Activated naive CD8-positive, alpha-beta T cell treated with anti-CD3 and anti-CD28 coated beads for 36 hours (primary cell): Measurements from ENCODE around the gene CLCF1. TPM values are rescaled to one million over a fixed set of nuclear protein-coding genes. Genes with fewer than 3 reads are reported as not detected.

ENCODE experiments used
- DNase-seq: peaks from one replicate; pipeline ENCODE4 v3.0.0; 2021
- H3K27ac Mint-ChIP-seq: one replicate; pipeline ENCODE4 v1.8.0; 2022; ENCODE audit warnings: mild to moderate bottlenecking, moderate library complexity, mixed read lengths
- H3K27me3 Mint-ChIP-seq: one replicate; pipeline ENCODE4 v1.8.0; 2022; ENCODE audit warnings: mild to moderate bottlenecking, mixed read lengths
- H3K36me3 Mint-ChIP-seq: one replicate; pipeline ENCODE4 v1.8.0; 2021; ENCODE audit warnings: mild to moderate bottlenecking, mixed read lengths
- H3K4me1 Mint-ChIP-seq: one replicate; pipeline ENCODE4 v1.8.0; 2021; ENCODE audit warnings: mixed read lengths
- H3K4me3 Mint-ChIP-seq: one replicate; pipeline ENCODE4 v1.8.0; 2022; ENCODE audit warnings: mild to moderate bottlenecking, moderate library complexity, mixed read lengths
- H3K9me3 Mint-ChIP-seq: one replicate; pipeline ENCODE4 v1.8.0; 2022; ENCODE audit warnings: mixed read lengths
- total RNA-seq, 2 experiments: library from RNA; stranded (reverse); gene quantifications; one replicate each; pipeline ENCODE4 v1.2.3, GENCODE V29; 2021

CLCF1 gene
- total RNA-seq, 2 experiments from 2014 or later: 0.31 to 0.56 TPM

DNA sequence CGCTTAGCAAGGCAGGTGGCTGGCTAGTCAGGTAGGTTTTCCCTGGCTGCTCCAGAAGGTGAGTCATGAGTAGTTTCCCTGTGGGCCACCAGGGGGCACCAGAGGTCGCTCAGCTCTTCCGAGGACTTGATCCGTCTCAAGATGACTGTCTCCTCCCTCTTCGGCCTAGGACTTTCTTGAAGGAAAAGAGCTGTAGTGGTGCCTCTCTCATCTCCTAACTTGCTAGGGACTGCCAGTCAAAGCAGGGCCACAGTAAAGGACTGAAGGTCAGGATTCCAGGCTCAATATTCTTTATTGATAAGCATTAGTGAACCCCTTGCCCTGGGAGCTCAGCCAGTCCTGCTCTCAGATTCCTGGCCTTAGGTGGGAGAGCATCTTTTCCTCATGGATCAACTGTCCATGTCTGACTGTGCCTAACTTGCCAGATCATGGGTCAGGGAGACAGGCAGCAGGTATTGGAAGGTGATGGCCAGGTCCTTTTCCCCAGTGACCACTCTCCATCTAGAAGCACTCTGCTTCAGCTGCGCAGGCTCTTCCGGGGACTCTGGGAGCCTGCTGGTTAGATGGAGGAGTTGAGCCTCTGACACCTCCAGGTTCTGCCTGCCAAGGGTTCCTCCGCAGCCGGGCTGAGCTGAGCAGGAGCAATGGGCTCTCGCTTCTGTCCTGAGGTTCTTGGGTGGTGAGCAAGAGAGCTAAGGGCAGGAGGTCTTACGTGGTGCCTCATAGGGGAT lies 22.0 kb downstream of the CLCF1 start:
- DNase-seq: peak; percentile 65
- H3K9me3 Mint-ChIP-seq: no peaks in the 10 kb centered on the region
- H3K4me3 Mint-ChIP-seq: peak overlapping the region; percentile 22
- H3K27ac Mint-ChIP-seq: peak overlapping the region; percentile 57
- no peaks in the 10 kb centered on the region for H3K27me3 Mint-ChIP-seq
- H3K4me1 Mint-ChIP-seq: peaks cover 41% of the 10 kb centered on the region
- no peaks in the 10 kb centered on the region for H3K36me3 Mint-ChIP-seq

GRCh38 chr11:67349928-67350465 lies 23.4 kb downstream of the CLCF1 start:
- Mint-ChIP-seq H3K9me3 (no peaks in the 10 kb centered on the region), H3K4me3 (no peak overlapping the region), H3K27ac (peak overlapping the region; percentile 12), H3K36me3 (no peaks in the 10 kb centered on the region), H3K27me3 (no peaks in the 10 kb centered on the region), H3K4me1 (peaks cover 54% of the 10 kb centered on the region)
- DNase-seq: no peak

- no peaks in the 10 kb centered on the region for H3K9me3 Mint-ChIP-seq
- H3K4me1 Mint-ChIP-seq: peaks cover 53% of the 10 kb centered on the region
- no peaks in the 10 kb centered on the region for H3K27me3 Mint-ChIP-seq
- no peak for DNase-seq
- H3K36me3 Mint-ChIP-seq: no peaks in the 10 kb centered on the region
- H3K4me3 Mint-ChIP-seq: no peak overlapping the region
- H3K27ac Mint-ChIP-seq: peak overlapping the region; percentile 12
Observed at GRCh38 chr11:67349457-67349856, 23.9 kb downstream of the CLCF1 start.

GRCh38 chr11:67349036-67349435 lies 24.4 kb downstream of the CLCF1 start:
- no peak overlapping the region for H3K4me3 Mint-ChIP-seq
- H3K4me1 Mint-ChIP-seq: peaks cover 52% of the 10 kb centered on the region

GRCh38 chr11:67347964-67348749 lies 25.2 kb downstream of the CLCF1 start:
- no peaks in the 10 kb centered on the region for H3K27me3 Mint-ChIP-seq
- no peak for DNase-seq
- peaks cover 49% of the 10 kb centered on the region for H3K4me1 Mint-ChIP-seq
- no peaks in the 10 kb centered on the region for H3K9me3 Mint-ChIP-seq
- no peak overlapping the region for H3K4me3 Mint-ChIP-seq
- H3K36me3 Mint-ChIP-seq: no peaks in the 10 kb centered on the region
- H3K27ac Mint-ChIP-seq: no peak overlapping the region

More at GRCh38 chr11:67349036-67349435, 24.4 kb downstream of the CLCF1 start:
- DNase-seq: no peak
- H3K9me3 Mint-ChIP-seq: no peaks in the 10 kb centered on the region
- H3K36me3 Mint-ChIP-seq: no peaks in the 10 kb centered on the region
- no peaks in the 10 kb centered on the region for H3K27me3 Mint-ChIP-seq
- H3K27ac Mint-ChIP-seq: no peak overlapping the region

- no peak for DNase-seq
- peak overlapping the region; percentile 85 for H3K27ac Mint-ChIP-seq
- H3K27me3 Mint-ChIP-seq: no peaks in the 10 kb centered on the region
Observed at GRCh38 chr11:67345920-67346819, 27.2 kb downstream of the CLCF1 start.

DNA sequence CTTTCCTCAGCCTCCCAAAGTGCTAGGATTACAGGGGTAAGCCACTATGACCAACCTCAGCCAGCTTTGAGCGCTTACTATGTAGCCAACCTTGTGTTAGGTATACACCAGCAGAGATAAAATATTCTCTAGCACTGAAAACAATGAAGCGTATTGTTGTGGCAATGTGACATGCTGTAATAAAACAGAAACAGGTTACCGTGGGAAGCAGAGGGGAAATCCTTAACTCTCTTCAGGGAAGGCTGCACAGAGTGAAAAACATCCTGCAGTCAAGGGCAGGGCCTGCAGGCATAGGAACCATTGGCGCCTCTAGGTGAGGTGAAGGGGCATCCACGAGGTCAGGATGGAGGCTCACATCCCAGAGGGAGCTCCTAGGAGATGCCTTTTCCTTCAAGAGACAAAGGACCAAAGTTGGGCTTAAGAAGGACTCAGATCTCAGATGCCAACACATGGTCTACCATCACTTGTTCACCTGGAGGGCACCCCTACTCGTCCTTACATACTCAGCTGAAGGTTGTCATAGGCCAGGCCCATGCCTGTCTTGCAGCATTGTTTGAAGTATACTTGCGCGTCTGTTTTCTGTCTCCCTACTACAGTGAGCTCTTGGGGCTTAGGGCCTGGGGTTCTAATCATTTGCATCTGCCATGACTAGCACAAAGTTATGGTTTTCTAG lies 28.0 kb downstream of the CLCF1 start:
- Mint-ChIP-seq H3K9me3 (no peaks in the 10 kb centered on the region), H3K27me3 (no peaks in the 10 kb centered on the region), H3K4me3 (peak overlapping the region; percentile 14), H3K27ac (peak overlapping the region; percentile 85), H3K4me1 (peaks cover 37% of the 10 kb centered on the region), H3K36me3 (no peaks in the 10 kb centered on the region)
- DNase-seq: no peak

More at GRCh38 chr11:67345920-67346819, 27.2 kb downstream of the CLCF1 start:
- peaks cover 41% of the 10 kb centered on the region for H3K4me1 Mint-ChIP-seq
- H3K4me3 Mint-ChIP-seq: no peak overlapping the region
- H3K9me3 Mint-ChIP-seq: no peaks in the 10 kb centered on the region
- no peaks in the 10 kb centered on the region for H3K36me3 Mint-ChIP-seq

DNA sequence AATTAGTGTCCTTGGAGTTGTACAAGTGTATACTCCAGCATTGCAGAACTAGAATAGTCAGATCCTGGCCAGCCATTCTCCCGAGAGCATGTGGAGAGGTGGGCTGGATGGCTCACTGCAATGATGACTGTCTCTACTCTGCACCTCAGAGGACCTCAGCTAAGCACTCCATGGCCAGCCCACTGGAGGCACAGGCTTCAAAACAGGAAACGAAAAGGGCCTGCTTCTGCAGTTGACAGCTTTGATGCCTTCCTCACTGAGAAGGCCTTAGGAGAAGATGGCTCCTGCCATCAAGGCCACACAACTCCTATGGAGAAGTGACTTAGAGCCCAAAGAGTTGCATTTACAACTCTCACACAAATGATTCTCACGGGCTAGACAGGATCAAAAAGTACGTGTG lies 29.1 kb downstream of the CLCF1 start:
- H3K4me3 Mint-ChIP-seq: peak overlapping the region; percentile 38
- no peaks in the 10 kb centered on the region for H3K27me3 Mint-ChIP-seq
- DNase-seq: peak; percentile 17
- H3K36me3 Mint-ChIP-seq: no peaks in the 10 kb centered on the region
- no peaks in the 10 kb centered on the region for H3K9me3 Mint-ChIP-seq
- H3K27ac Mint-ChIP-seq: peak overlapping the region; percentile 85
- H3K4me1 Mint-ChIP-seq: peaks cover 32% of the 10 kb centered on the region

DNA sequence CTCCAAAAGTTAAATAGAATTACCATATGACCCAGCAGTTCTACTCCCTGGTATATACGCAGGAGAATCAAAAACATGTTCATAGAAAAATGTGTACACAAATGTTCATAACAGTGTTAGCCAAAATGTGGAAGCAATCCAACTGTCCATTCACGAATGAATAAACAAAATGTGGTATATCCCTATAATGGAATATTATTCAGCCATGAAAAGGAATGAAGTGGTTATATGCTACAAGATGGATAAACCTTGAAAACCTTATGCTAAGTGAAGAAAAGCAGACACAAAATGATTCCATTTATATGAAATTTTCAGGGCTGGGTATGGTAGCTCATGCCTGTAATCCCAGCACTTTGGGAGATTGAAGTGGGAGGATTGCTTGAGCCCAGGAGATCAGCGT lies 36.1 kb downstream of the CLCF1 start:
- Mint-ChIP-seq H3K36me3 (no peaks in the 10 kb centered on the region), H3K27ac (no peak overlapping the region), H3K4me3 (no peak overlapping the region), H3K4me1 (no peaks in the 10 kb centered on the region), H3K9me3 (no peaks in the 10 kb centered on the region), H3K27me3 (no peaks in the 10 kb centered on the region)
- DNase-seq: no peak

DNA sequence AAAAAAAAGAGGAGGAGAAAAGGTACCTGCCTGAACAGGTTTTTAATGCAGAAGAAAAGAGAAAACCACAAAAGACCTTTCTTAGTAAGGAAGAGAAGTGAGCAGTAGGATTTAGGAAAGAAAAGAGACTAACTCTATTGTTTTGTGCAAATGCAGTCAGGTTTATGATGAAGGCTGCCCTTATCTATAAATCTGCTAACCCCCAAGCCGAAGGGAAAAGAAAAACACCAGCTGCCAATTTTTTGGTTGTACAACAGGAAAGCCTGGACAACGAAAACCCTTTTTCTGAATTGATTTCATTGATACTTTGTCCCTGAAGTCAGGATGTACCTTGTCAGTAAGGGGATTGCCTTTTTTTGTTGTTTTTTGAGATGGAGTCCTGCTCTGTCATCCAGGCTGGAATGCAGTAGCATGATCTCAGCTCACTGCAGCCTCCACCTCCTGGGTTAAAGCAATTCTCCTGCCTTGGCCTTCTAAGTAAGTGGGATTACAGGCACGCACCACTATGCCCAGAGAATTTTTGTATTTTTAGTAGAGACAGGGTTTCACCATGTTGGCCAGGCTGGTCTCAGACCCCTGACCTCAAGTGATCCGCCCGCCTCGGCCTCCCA lies 41.2 kb downstream of the CLCF1 start:
- H3K4me1 Mint-ChIP-seq: no peaks in the 10 kb centered on the region
- peaks cover 2% of the 10 kb centered on the region for H3K36me3 Mint-ChIP-seq
- no peak overlapping the region for H3K27ac Mint-ChIP-seq
- H3K27me3 Mint-ChIP-seq: no peaks in the 10 kb centered on the region
- DNase-seq: no peak
- H3K9me3 Mint-ChIP-seq: no peaks in the 10 kb centered on the region
- H3K4me3 Mint-ChIP-seq: no peak overlapping the region

- DNase-seq: no peak
- H3K36me3 Mint-ChIP-seq: no peaks in the 10 kb centered on the region
- H3K9me3 Mint-ChIP-seq: no peaks in the 10 kb centered on the region
- no peak overlapping the region for H3K27ac Mint-ChIP-seq
- peaks cover 9% of the 10 kb centered on the region for H3K4me1 Mint-ChIP-seq
- H3K27me3 Mint-ChIP-seq: peaks cover 5% of the 10 kb centered on the region
- H3K4me3 Mint-ChIP-seq: no peak overlapping the region
Observed at GRCh38 chr11:67323526-67323925, 49.9 kb downstream of the CLCF1 start.

DNA sequence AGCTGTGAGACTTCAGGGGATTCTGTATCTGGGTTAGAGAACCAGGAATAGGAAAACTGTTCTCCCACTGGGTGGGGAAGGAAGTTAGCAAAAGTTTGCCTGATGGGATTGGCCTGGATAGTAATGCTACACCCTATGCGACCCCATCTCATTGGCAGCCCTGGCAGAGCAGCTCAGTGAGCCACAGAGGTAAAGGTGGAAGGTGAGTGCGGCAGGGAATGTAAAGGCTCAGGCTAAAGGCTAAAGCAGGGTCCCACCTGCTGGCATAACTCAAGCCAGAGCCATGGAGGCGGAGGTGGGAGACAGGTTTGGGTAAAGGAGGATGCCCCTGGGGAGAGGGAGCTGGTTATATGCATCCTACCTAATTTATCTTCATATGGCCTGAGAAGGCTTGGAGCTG lies 51.3 kb downstream of the CLCF1 start:
- Mint-ChIP-seq H3K4me1 (peaks cover 16% of the 10 kb centered on the region), H3K9me3 (no peaks in the 10 kb centered on the region), H3K36me3 (no peaks in the 10 kb centered on the region), H3K27ac (no peak overlapping the region), H3K4me3 (no peak overlapping the region), H3K27me3 (peaks cover 6% of the 10 kb centered on the region)
- DNase-seq: no peak

DNA sequence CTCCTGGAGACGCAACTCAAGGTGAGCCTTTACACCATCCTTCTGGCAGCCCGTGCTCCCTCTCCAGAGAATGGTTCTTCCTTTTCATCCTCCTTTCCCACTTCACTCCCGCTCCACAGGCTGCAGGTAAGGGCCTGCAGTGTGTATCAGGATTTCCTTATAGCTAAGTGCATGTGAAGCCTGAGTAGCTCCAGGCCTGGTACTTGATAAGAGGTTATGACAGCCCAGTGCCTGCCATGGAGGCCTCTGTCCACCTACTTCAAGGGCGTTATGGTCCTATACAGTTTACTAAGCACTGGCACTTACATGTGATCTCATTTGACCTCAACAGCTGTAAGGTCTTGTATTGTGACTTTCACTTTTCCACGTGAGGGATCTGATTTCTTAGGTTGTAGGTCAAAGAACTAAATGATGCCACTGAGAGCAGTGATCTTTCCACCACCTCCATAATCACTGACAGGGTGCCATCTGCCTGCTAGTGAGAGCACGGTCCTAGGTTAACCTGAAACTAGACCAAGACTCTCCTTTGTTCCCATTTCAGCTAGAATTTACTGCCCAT lies 52.0 kb downstream of the CLCF1 start:
- H3K27me3 Mint-ChIP-seq: peaks cover 6% of the 10 kb centered on the region

GRCh38 chr11:67320691-67321090 lies 52.7 kb downstream of the CLCF1 start:
- peaks cover 6% of the 10 kb centered on the region for H3K27me3 Mint-ChIP-seq
- H3K4me1 Mint-ChIP-seq: peaks cover 18% of the 10 kb centered on the region
- no peaks in the 10 kb centered on the region for H3K9me3 Mint-ChIP-seq
- no peak for DNase-seq
- no peaks in the 10 kb centered on the region for H3K36me3 Mint-ChIP-seq
- no peak overlapping the region for H3K4me3 Mint-ChIP-seq
- no peak overlapping the region for H3K27ac Mint-ChIP-seq

More for the DNA sequence above, 52.0 kb downstream of the CLCF1 start:
- DNase-seq: no peak
- Mint-ChIP-seq H3K9me3 (no peaks in the 10 kb centered on the region), H3K36me3 (no peaks in the 10 kb centered on the region), H3K4me1 (peaks cover 16% of the 10 kb centered on the region), H3K4me3 (no peak overlapping the region), H3K27ac (no peak overlapping the region)
